HG03520 (cell line): ENCODE results near the gene LPP.

Experiments used
- ATAC-seq: cut with Tn5 transposase; IDR thresholded peaks from one replicate; pipeline ENCODE4 v1.9.1; 2021; ENCODE audit warnings: mild to moderate bottlenecking, moderate library complexity; ENCODE audit not compliant: unreplicated experiment

Gene LPP

DNA sequence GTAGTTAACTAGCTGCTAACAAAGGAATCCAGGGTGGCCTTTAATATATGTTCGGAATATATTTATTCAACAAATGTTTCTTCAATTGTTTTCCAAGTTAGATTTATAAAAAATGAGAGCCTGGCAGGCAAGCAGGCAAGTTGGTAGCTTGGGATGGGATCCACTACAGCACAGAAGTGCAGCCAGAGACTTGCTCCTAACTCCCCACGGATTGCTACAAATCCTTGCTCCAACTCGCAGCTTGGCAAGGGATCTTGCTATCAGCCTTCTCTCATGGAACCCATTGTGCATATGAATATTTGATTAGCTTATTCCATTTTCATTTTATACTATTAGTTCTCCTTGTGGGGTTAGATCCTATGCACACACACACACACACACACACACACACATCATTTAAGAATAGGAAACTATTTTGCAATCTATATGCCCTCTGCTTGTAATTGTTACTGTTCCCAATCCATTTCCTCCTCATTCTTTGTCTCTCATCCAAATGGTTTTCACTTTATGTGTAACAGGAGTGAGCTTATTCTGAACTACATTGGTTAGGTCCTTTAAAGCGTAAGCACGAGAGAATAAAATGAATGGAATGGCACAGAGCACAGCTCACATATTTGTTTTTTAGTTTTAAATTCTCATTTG is 505.6 kb downstream of the LPP start:
- no peak for ATAC-seq

DNA sequence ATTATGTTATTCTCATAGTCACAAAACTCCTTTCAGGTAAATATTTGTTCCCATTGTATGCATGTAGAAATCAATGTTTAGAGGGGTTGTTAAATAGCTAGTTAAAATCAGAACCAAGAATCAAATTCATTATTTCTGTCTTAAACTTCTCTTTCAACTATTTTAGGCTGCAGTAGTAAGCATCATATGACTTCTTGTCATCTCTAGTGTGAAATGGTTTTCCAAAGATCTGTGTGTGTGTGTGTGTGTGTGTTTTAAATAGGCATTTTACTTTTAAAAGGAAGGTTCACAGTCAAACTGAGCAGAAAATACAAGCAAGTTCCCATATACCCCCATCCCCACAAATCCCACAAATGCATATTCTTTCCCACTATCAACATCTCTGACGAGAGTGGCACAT is 506.5 kb downstream of the LPP start:
- ATAC-seq, result no peak

DNA sequence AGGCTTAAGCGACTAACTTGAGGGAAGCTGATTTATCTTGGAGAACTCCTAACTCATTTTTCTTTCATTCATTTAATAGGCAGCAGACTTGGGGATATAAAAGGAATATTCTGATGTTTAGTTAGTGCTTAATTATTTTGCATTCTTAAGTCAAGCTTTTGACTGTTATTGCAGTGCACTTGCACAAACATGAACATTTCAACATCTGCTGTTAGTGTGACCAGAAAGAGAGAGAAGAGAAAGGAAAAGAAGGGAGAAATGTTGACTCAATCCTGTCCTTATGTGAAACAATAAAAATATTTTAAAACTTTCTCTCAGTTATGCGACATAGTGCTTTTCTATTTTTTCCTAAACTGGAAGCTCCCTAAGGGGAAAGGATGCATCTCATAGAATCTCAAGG is 507.8 kb downstream of the LPP start:
- no peak for ATAC-seq

DNA sequence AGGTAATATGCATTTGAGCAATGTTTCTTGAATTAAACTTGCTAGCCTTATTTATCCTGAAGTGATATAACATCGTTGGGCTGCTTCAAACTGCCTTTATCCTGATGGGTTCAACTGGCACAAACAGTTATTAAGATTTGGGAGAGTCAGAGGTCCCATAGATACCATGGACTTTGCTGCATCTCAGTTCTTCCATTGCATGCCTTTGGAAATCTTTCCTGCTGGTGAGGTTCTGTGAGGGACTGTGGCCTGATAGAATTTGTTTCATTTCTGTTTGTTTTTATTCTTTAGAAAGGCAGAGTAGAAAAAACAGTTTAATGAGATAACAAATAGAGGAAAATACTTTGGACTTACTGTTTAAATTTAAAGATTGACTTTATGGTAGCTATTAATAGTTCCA is 508.3 kb downstream of the LPP start:
- no peak for ATAC-seq

DNA sequence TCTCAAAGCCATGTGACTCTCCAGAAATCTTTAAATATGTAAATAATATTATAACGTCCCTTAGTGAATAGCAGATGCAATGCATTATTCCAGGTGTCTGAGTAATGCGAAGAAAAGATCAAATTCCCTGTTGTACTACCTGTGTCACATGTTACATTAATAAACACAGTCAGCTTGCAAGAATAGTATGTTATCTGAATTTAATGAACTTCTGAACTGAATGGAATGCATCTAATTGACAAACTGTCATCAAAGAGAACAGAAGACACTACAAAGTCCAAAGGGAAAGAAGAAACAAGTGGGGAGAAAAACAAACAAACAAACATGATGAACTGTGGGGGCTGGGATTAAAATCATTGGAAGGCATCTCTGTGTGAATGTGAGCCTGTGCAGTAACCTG is 508.8 kb downstream of the LPP start:
- ATAC-seq, result no peak

DNA sequence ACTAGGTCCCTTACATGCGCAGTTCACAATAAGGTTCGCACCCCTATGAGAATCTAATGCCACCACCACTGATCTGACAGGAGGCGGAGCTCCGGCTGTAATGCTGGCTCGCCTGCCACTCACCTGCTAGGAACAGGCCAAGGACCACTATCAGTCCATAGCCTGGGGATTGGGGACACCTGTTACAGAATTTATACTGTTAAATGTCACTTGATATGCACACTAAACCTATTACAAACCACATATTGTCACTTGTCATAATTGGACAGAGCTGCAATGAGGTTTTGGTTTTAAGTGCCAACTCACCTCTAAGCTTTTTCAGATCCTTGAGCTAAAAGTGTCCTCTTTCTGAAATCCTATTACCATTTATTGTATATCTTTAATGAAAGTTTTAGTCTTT is 509.9 kb downstream of the LPP start:
- ATAC-seq, result no peak

DNA sequence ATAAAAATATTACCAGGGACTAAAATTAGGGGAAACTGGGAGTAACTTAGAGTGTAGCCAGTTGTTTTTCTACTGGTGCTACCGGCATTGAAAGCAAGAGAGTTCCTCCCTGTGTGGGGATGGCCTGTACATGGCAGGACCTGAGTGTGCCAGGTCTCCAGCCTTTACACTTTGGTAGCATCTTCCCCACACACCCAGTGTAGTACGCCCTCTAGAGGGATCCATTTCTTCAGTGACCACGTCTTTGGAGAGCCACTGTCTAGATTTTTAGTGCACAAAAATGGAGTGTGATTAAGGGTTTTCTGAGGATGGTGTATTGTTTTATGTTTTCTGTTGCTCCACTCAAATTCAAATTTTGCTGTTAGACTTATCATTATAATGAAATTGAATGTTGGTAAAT is 510.8 kb downstream of the LPP start:
- ATAC-seq, result no peak

DNA sequence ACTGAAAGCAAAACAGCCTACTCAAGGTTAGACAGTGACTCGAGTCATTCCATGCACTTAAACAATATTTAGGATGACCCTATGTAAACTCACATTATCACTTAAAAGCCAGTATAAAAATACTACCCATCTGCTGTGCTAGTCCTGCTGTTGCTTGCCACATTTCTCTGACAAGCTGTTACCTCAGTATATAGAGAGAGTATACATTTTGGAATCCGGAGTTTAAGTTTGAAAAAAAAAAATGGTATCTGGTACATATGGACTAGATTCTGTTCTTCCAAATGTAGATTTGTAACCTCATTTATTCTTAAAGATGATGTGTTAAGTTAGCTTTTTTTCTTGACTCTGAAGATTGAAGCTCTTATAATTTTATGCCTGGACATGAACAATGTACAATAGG is 514.0 kb downstream of the LPP start:
- no peak for ATAC-seq

DNA sequence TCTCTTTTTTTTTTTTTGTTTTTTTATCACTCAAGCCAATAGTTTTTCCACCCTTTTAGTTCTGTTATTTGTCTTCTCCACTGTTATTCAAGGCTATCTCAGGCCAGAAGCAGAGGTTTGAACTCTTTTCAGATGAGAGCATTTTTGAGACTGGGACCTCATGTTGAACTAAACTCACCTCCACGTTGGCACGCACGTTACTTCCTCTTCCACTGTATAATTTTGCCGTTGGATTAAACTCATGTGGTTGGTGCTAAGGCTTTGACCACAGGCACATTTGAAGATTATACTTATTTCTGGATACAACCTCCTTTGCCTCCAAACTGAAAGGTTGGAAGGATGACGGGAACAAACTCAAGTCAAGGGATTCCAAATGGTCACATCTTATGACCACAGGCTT is 516.5 kb downstream of the LPP start:
- no peak for ATAC-seq

DNA sequence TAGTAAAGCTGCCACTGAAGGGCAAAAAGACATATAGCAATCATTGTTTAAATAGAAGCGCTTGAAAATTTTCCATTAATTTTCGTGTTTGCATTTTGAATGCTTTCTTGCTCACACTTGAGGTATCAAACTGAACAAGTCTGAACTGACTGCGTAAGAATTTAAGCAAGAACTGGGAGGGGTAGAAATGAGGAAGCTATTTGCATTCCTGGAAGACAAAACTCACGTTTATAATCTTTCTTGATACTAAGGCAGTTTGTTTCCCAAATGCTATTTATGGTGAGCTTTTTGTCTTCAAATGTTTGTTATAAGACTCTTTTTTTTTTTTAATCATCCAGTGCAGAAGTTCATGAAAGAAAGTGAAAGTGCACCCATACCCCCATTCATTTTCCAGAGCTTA is 518.0 kb downstream of the LPP start:
- no peak for ATAC-seq

DNA sequence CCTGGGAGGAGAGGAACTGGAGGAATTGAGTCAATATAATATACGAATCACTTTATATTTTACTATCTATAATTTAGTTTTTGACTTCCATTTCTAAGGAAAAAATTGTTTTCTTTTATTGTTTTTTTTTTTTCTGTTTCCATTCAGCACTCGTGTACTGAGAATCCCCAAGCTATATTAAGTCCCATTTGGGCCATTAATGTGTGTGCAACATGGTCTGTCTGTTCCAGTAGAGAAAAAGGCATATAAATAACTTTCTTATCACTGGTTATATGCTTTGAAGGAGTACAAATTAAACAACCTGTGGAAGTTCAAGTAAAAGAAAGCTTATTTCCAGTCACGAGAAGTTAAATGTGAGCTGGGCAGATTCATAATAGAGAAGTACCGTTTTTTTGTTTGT is 518.9 kb downstream of the LPP start:
- ATAC-seq, result no peak

DNA sequence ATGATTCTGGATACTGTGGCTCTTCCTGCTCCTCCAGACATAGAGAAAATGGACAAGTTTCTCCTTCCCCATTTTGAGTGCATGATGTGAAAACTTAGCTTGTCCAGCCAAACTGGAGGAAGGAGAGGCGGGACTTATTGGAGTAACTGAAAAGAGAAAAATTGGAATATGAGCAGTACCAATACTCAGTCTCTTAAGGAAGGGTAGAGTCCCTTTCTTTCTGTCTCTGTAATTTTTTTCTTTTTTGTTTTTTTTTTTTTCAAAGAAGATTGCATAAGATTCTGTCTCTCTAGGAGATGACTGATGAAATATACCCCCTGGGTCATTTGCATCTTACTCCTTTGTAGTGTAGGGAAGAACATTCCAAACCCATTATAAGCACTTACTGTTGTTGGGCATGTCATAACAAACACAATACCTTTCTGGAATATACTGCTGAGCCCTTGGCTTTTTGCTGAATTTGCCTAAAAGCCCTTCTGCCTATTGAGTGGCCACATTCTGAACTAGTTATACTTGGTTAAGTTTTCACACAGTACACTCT is 519.8 kb downstream of the LPP start:
- no peak for ATAC-seq

DNA sequence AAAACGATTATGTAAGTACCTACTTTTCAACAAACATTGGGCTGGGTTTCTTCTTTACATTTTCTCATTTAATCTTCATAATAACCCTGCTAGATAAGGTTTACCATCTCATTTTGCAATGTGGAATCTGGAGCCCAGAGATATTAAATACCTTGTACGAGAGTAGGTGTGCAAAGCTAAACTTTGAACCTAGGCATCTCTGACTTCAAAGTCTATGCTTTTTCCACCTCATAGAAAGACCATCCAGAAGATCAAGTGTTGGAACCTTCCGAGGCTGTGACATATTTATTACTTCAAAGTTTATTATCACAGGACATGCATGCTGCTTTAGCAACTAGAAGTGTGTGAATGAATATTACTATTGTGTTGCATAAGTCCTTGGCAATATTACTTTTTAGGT is 520.6 kb downstream of the LPP start:
- ATAC-seq, result no peak

DNA sequence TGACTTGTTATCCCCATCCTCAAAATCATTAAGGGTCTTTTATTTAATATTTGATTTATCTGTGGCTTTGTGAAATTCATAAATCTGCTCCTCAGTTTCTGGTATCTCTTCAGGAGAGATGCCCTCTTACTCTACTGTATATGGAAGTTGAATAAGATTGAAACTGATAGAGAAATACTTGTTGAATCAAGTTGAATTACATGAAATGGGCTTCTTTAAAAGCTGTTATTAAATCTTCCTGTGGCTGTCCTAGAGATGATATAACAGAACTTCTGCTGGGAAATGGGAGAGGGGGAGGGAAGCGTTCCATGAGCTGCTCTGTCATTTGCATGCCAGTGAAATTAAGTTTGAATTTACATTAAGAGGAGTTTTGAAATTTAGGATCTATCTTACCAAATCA is 523.4 kb downstream of the LPP start:
- ATAC-seq, result no peak

DNA sequence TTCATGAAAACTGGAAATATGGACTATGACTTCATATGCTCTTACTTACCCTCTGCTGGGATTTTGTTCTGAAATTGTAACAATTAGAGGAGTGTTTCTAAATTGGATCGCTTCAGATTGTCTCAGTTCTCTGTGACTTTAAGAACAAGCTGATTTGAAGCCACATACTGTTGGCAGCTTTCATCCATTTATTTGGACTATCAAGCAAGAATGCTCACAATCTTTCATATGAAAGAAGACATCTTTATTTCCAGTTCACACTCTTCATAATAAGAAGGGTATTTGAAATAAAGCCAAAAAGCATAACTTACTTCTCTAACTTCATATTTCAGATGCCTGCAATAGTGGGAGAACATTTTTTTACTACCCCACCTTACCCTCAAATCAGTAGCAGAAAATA is 526.2 kb downstream of the LPP start:
- ATAC-seq, result no peak

DNA sequence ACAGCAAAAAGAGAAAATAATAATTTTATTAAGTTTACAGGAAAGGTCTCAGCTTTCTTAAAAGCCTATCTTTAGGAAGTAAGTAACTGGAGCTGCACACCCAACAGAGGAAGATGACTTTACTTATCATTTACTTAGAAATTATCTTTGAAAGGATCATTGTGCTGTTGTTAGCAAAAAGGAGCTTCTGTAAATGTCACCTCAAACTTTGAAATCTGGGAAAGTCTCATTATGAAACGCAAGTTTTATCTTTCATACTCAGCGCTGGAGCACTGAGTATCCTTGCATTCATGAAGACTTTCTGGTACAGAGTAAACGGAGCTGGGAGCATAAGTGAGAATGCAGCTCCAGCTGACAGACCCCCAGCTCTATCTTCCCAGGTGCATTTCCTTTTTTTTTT is 526.6 kb downstream of the LPP start:
- ATAC-seq, result no peak

DNA sequence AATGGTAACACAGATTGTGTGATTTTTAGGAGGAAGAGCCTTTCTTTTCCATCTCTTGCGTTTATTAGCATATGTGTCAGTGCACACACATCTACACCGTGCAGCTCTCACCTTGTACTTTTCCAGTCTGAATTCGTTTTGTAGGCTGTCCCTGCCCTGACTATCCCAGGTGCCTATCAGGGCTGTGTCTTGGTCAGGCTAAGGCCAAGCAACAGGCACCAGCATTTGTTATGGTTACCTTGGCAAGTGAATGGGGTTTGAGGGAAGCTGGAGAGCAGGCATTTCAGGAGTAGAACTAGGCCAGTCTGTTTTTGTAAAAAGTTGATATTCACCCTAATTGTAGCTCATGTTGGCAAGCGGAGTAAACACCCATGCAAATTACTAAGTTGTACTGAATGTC is 528.4 kb downstream of the LPP start:
- no peak for ATAC-seq

DNA sequence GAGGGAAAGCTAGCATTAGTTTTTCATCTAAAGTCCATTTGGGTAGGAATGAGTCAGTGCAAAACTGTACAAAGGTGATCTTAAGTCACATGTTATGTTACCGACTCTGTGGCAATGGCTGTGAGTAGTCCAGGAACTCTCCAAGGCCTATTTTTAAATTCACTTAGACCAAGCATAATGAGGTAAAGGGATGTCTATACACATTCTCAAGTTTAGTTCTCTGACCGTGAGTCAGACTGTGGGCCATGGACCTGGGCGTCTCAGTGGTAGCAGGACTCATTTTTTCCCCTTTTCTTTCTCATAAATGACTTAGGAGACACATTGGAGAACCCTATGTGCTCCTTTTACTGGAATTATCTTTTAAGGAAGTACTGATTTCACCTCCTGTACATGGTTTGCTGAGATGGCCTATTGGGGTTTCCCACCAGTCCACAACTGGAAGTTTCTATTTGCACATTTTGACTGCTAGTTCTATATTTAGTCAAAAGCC is 529.1 kb downstream of the LPP start:
- ATAC-seq, result no peak

DNA sequence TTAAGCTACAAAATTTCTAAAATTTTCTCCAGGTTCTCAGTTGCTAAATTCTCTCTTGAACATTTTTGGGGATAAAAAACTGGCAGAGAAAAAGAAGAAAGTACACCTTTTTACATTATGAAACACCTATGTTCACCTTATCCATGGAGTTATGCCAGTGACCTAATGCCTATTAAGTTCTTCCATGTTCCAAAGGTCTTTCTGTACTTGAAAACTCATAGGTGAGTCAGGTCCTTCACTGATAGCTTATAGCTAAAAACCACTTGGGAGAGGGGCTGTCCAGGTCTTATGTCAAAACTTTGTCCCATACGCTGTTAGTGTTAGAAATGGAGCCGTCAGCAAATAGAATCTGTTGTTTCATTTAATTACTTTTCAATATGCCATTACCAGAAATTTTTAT is 530.3 kb downstream of the LPP start:
- ATAC-seq, result no peak

DNA sequence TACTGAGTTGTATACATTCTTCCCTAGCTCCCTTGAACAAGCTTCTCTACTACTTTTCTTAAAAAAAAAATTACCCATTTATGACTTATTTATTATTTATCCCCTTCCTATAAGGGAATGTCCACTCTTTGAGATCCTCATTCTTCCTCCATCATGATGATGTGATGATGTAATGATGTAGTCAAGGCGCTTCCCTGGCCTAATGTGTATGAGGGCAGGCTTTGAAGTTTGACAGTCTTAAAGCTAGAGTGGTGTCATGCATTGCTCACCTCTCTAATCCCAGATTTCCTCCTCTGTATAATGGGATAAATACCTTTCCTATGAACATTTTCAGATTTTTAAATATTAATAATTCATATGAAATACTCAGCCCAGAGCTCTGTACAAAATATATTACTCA is 531.8 kb downstream of the LPP start:
- no peak for ATAC-seq

DNA sequence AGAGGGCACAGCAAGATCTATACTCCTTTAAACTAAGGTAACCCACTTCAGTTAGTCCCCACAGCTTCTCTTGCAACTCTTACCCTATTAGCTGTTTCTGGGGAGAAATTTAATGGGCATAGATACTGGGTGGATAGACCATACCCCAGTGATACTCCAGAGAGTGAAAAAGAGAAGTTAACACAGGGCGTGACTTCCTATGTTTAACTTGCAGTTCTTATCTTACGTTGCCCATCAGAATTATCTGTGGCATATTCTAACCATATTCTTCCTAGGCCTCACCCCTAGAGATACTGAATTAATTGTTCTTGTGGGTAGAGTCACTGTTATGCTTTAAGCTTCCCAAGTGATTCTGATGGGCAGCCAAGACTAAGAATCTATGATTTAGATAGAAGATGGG is 532.4 kb downstream of the LPP start:
- no peak for ATAC-seq

DNA sequence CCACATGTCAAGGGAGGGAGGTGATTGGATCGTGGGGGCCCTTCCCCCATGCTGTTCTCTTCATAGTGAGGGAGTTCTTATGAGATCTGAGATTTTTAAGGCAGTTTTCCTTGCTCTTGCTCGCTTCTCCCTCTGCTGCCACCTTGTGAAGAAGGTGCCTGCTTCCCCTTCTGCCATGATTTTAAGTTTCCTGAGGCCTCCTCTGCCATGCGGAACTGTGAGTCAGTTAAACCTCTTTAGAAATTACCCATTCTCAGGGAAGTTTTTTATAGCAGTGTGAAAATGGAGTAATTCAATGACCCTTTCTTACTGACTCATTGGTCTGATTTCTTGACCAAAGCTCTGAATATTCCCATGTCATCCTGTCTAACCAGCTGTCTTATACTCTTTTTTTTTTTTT is 533.4 kb downstream of the LPP start:
- no peak for ATAC-seq

DNA sequence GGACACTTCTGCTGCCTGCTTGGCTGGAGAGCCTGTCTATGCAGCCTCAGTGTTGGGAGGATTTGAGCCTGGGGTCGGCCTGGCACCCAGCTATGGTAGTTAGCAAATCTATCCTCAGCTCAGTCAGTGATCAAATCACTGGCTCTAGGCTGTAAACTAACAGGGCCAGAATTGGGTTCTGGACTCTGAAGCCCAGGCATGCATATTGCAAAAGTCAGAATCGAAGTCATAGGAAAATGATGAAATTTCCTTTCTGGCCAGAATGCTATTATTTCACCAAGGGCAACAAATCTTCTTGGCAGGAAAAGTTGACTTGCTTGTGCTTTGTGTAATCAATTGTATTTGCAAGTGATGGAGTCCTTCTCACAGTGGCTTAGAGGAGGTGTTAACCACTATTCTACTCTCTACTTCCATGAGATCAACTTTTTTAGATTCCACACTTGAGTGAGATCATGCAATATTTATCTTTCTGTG is 535.2 kb downstream of the LPP start:
- ATAC-seq, result no peak
